ENCODE results near the gene MLX.
A peak's percentile ranks its signal among the peaks of the same experiment; 100 is the strongest.
"Not testable (repeated sequence)": the region's sequence is repeated elsewhere in the genome, so short reads cannot be mapped to it uniquely, and the experiment has no call there.

MLX gene

GRCh38 chr17:42581744-42582270, 14.9 kb downstream of the MLX start:
- no peak for DNase-seq

GRCh38 chr17:42584880-42585279, 18.0 kb downstream of the MLX start:
- DNase-seq: no peak

GRCh38 chr17:42585353-42585752, 18.5 kb downstream of the MLX start:
- DNase-seq: no peak

GRCh38 chr17:42586514-42587230, 19.8 kb downstream of the MLX start:
- DNase-seq: no peak

- DNase-seq: no peak
These were observed 24.0 kb downstream of the MLX start for GRCh38 chr17:42590886-42591285.

- DNase-seq: no peak
These were observed 24.5 kb downstream of the MLX start for GRCh38 chr17:42591411-42591810.

- no peak for DNase-seq
These were observed 29.5 kb downstream of the MLX start for GRCh38 chr17:42596386-42596785.

GRCh38 chr17:42598905-42599304, 32.0 kb downstream of the MLX start:
- DNase-seq: no peak

GRCh38 chr17:42603318-42603717, 36.4 kb downstream of the MLX start:
- no peak for DNase-seq

GRCh38 chr17:42607769-42608168, 40.9 kb downstream of the MLX start:
- no peak for DNase-seq

GRCh38 chr17:42608305-42609181, 41.6 kb downstream of the MLX start:
- no peak for DNase-seq

GRCh38 chr17:42609182-42609813, 42.4 kb downstream of the MLX start, which contains the start of the genes RETREG3 and TUBG1:
Gene RETREG3, minus strand, starts transcription at chr17:42609374. Its CDS starts 50 bp downstream, at chr17:42609324.
Gene TUBG1, plus strand, starts transcription at chr17:42609683. Its CDS starts 55 bp downstream, at chr17:42609738.
- DNase-seq: peak; percentile 94

GRCh38 chr17:42609814-42610801, 43.2 kb downstream of the MLX start:
- DNase-seq: not testable (repeated sequence)

- DNase-seq: no peak
These were observed 45.1 kb downstream of the MLX start for GRCh38 chr17:42612013-42612412.

GRCh38 chr17:42613699-42614295, 46.9 kb downstream of the MLX start:
- DNase-seq: no peak

GRCh38 chr17:42617956-42618431, 51.1 kb downstream of the MLX start:
- DNase-seq: no peak

GRCh38 chr17:42618442-42619150, 51.7 kb downstream of the MLX start:
- DNase-seq: peak; percentile 36

GRCh38 chr17:42621987-42622386, 55.1 kb downstream of the MLX start:
- not testable (repeated sequence) for DNase-seq

Measured in NCI-H510A (cell line).